Natural killer cell (primary cell): Measurements from ENCODE around the gene KCNQ2. TPM values are rescaled to one million over a fixed set of nuclear protein-coding genes. Genes with fewer than 3 reads are reported as not detected.

Source experiments
- ATAC-seq, 3 donors: fragments of 150-1000 bp in 2 of 3; fragments of 200-7000 bp in 1 of 3; cut with Tn5 transposase; 1 replicate in 1 of 3; 2 replicates in 2 of 3; pipeline ENCODE4 v1.10.0; 2021; ENCODE audit warnings: mild to moderate bottlenecking in 2 of 3, moderate library complexity in 2 of 3
- DNase-seq, 2 donors: peaks; one replicate each; pipeline versions ENCODE4 v3.0.0 to v3.0.0-alpha.2; 2013 to 2021; ENCODE audit warnings: mixed read lengths in 1 of 2
- H3K27ac ChIP-seq: one replicate; pipeline ENCODE4 v1.5.1; 2013; ENCODE audit warnings: mild to moderate bottlenecking, low read length
- H3K27me3 ChIP-seq: one replicate; pipeline ENCODE4 v1.6.1; 2013; ENCODE audit warnings: low read length; ENCODE audit not compliant: control insufficient read depth, insufficient read depth
- H3K36me3 ChIP-seq: one replicate; pipeline ENCODE4 v1.6.1; 2013; ENCODE audit warnings: low read length; ENCODE audit not compliant: control insufficient read depth, insufficient read depth
- H3K4me1 ChIP-seq: one replicate; pipeline ENCODE4 v1.6.1; 2013; ENCODE audit warnings: low read length; ENCODE audit not compliant: control insufficient read depth, insufficient read depth
- H3K4me3 ChIP-seq: one replicate; pipeline ENCODE4 v1.5.1; 2013; ENCODE audit warnings: low read length
- H3K9me3 ChIP-seq: one replicate; pipeline ENCODE4 v1.6.1; 2013; ENCODE audit warnings: low read length; ENCODE audit not compliant: control insufficient read depth, insufficient read depth
- H3K27ac Mint-ChIP-seq, 2 donors: one replicate each; pipeline ENCODE4 v1.8.0; 2022; ENCODE audit warnings: mild to moderate bottlenecking in 2 of 2, mixed read lengths in 2 of 2, moderate library complexity in 1 of 2
- H3K27me3 Mint-ChIP-seq, 2 donors: one replicate each; pipeline ENCODE4 v1.8.0; 2022; ENCODE audit warnings: low read depth in 2 of 2, mixed read lengths in 2 of 2
- H3K36me3 Mint-ChIP-seq: one replicate; pipeline ENCODE4 v1.8.0; 2022; ENCODE audit warnings: mixed read lengths
- H3K4me1 Mint-ChIP-seq, 2 donors: one replicate each; pipeline ENCODE4 v1.8.0; 2022; ENCODE audit warnings: mixed read lengths in 2 of 2
- H3K4me3 Mint-ChIP-seq: one replicate; pipeline ENCODE4 v1.8.0; 2022; ENCODE audit warnings: mild to moderate bottlenecking, moderate library complexity, mixed read lengths
- H3K9me3 Mint-ChIP-seq, 2 donors: one replicate each; pipeline ENCODE4 v1.8.0; 2022; ENCODE audit warnings: mixed read lengths in 2 of 2
- CTCF ChIP-seq: fragments of 200-600 bp; IDR thresholded peaks from one replicate; pipeline ENCODE4 v1.8.0; 2022; ENCODE audit warnings: antibody characterized with exemption
- WGBS: methylation state at CpG from one replicate; pipeline ENCODE4 v1.1.7; 2013; ENCODE audit warnings: missing lambda C conversion rate; ENCODE audit not compliant: insufficient coverage; 5-methylcytosine and 5-hydroxymethylcytosine counted together
- intact Hi-C: fragments of 100-400 bp; cut with micrococcal nuclease; formaldehyde crosslinking; loops from one replicate; pipeline ENCODE4 v1.14.2; 2022
- total RNA-seq, 4 donors: library from RNA; stranded (reverse); fragments of 120-200 nt in 1 of 4; gene quantifications; one replicate each; pipeline versions ENCODE4 v1.2.3 to v1.2.4, GENCODE V29; 2013 to 2022

KCNQ2 gene
- total RNA-seq, 3 donors from 2014 or later (not counting 1 experiment from before 2014, with no cell fraction given), result not detected

- Histone ChIP-seq H3K27ac (no peak overlapping the region), H3K9me3 (no peaks in the 10 kb centered on the region), H3K4me3 (no peak overlapping the region), H3K36me3 (no peaks in the 10 kb centered on the region), H3K27me3 (peaks cover 9% of the 10 kb centered on the region), H3K4me1 (peaks cover 18% of the 10 kb centered on the region)
- WGBS, result 77% methylated on average over 34 of the region's 35 CpGs
- Mint-ChIP-seq H3K27ac (no peak overlapping the region), H3K27me3 (peaks cover 0 to 11% of the 10 kb centered on the region in 2 donors), H3K4me3 (no peak overlapping the region), H3K36me3 (no peaks in the 10 kb centered on the region), H3K4me1 (peaks cover 0 to 4% of the 10 kb centered on the region in 2 donors), H3K9me3 (no peaks in the 10 kb centered on the region)
- no peak for TF ChIP-seq CTCF
- DNase-seq (no peak), ATAC-seq (no peak)
- intact Hi-C loops, result no loop called here
Observed at GRCh38 chr20:63454731-63455567, 17.5 kb downstream of the KCNQ2 start.

DNA sequence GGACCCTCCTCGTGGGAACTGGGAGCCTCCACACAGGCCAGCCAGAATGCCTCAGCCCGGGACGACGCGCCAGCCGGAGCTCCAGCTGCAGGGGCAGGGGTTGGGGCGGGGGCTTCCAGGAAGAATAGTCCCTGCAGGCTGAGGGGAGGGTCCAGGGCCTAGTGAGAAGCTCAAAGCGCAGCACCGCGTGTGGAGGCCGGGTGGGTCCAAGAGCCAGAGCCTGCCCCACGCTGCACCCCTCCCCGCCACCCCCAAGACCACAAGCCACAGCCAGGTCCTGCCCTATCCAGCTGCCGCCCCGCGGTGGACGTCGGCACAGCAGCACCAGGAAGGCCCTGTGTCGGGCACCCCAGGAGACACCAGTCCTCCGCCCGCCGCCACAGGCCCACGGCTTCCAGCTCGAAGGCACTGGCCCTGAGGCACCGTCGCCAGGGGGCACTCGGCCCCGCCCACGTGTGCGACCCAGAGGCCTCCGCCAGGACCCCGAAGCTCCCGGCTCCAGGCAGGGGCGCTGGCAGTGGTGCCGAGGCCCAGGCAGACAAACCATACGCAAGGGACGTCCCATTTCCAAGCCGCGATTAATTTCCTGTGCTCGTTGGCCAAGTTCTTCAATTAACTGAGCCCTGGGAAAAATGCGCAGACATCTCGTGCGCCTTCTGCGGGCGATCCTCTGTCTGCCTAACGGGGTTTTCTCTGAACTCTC is 19.5 kb downstream of the KCNQ2 start:
- H3K27me3 ChIP-seq, result peaks cover 9% of the 10 kb centered on the region
- H3K36me3 ChIP-seq, result no peaks in the 10 kb centered on the region
- WGBS, result 37% methylated on average over 46 of the region's 46 CpGs
- H3K9me3 ChIP-seq, result no peaks in the 10 kb centered on the region
- peaks cover 0 to 11% of the 10 kb centered on the region in 2 donors for H3K27me3 Mint-ChIP-seq
- no peak overlapping the region for H3K4me3 Mint-ChIP-seq
- H3K9me3 Mint-ChIP-seq, result no peaks in the 10 kb centered on the region
- peaks cover 0 to 4% of the 10 kb centered on the region in 2 donors for H3K4me1 Mint-ChIP-seq
- no peak for TF ChIP-seq CTCF
- H3K27ac Mint-ChIP-seq, result no peak overlapping the region
- intact Hi-C loops, result no loop called here
- ATAC-seq (peak in 2 of 3 donors; percentile 9 to 62), DNase-seq (peak in 1 of 2 donors; percentile 33)
- H3K36me3 Mint-ChIP-seq, result no peaks in the 10 kb centered on the region
- peaks cover 15% of the 10 kb centered on the region for H3K4me1 ChIP-seq
- H3K27ac ChIP-seq, result no peak overlapping the region
- H3K4me3 ChIP-seq, result no peak overlapping the region

DNA sequence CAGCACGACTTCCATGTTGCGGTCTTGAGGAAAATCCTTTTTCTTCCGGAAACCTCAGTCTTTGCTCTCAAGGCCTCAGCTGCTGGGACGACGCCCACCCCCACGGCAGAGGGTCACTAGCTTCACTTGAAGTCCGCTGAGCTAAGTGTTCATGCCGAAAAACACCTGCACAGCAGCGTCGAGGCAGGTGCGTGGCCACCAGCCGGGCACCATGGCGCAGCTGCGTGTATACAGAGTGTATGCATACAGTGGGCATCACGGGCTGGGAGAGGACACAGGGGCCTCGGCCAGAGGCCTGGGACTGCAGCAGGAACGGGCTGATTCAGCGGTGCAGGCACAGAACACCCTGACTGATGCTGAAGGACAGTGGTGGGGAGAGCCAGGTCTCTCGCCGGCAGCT is 20.1 kb downstream of the KCNQ2 start:
- Histone ChIP-seq H3K27ac (no peak overlapping the region), H3K27me3 (peaks cover 9% of the 10 kb centered on the region), H3K4me1 (peaks cover 8% of the 10 kb centered on the region), H3K36me3 (no peaks in the 10 kb centered on the region), H3K4me3 (no peak overlapping the region), H3K9me3 (no peaks in the 10 kb centered on the region)
- Mint-ChIP-seq H3K9me3 (no peaks in the 10 kb centered on the region), H3K27ac (no peak overlapping the region), H3K4me3 (no peak overlapping the region), H3K36me3 (no peaks in the 10 kb centered on the region), H3K4me1 (no peaks in the 10 kb centered on the region), H3K27me3 (peaks cover 0 to 17% of the 10 kb centered on the region in 2 donors)
- no peak for DNase-seq
- intact Hi-C loops, result no loop called here
- ATAC-seq, result peak in 1 of 3 donors; percentile 3
- WGBS, result 90% methylated on average over 20 of the region's 20 CpGs
- TF ChIP-seq CTCF, result no peak
